ENCODE measurements around the gene SDS.

The SDS gene

GRCh38 chr12:113345318-113345717 lies 58.4 kb downstream of the SDS start:
- DNase-seq: no peak

Measured in activated CD8-positive, alpha-beta memory T cell treated with anti-CD3 and anti-CD28 coated beads for 24 hours (primary cell).